ENCODE data around the gene OSTM1.

OSTM1 gene

DNA sequence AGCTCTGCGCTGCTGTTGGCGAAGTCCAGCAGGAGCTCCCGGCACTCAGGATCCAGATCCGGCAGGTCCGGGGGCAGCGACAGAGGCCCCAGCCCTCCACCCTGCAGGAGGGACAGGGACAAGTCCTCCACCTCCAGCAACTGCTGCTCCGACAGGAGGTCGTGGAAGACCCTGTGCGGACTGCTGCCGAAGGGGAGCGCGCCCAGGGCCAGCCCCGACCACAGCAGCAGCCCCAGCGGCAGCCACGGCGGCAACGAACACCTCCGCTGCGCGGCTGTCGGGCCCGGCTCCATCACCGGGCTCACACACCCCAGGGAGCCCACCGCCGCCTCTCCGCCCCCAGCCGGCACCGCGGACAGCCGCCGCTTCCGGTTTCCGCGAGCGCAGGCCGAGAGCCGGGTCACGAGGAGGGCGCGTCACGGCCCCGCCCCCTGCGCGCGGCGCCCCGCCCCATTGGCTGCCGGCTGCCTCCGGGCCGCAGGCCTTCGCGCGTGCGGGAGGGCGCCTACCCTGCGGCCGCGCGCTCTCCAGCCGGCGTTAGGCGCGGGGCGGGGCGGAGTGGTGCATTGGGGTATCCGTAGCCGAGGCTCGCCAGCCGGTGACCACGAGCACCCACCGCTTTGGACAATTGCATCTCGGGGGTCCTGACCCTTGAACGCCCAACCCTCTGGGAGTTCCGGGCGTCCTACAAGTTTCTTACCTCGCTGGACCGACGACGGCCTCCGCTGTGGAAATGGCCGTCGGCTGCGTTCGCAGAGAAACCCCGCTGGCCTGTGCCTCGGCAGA lies at the start of gene OSTM1:
TSS of gene OSTM1 (minus strand) at position 383 of the 786 bp plus-strand sequence. CDS start at position 293, 90 bp downstream.
- no peak for DNase-seq (ENCODE audit: low read depth, low spot score)

GRCh38 chr6:108123946-108124345 lies 49.4 kb upstream of the OSTM1 start:
- no peak for DNase-seq (ENCODE audit: low read depth, low spot score)

- no peak for DNase-seq (ENCODE audit: low read depth, low spot score)
These were observed 49.0 kb upstream of the OSTM1 start for GRCh38 chr6:108123481-108123929.

GRCh38 chr6:108121612-108122011 lies 47.1 kb upstream of the OSTM1 start:
- no peak for DNase-seq (ENCODE audit: low read depth, low spot score)

- DNase-seq (ENCODE audit: low read depth, low spot score), result no peak
These were observed 45.8 kb upstream of the OSTM1 start for GRCh38 chr6:108120311-108120710.

GRCh38 chr6:108119769-108120141 lies 45.2 kb upstream of the OSTM1 start:
- no peak for DNase-seq (ENCODE audit: low read depth, low spot score)

- no peak for DNase-seq (ENCODE audit: low read depth, low spot score)
These were observed 44.5 kb upstream of the OSTM1 start for GRCh38 chr6:108118810-108119768.

GRCh38 chr6:108118359-108118724 lies 43.8 kb upstream of the OSTM1 start:
- DNase-seq (ENCODE audit: low read depth, low spot score), result no peak

GRCh38 chr6:108117427-108118358 lies 43.2 kb upstream of the OSTM1 start:
- DNase-seq (ENCODE audit: low read depth, low spot score), result no peak

- DNase-seq (ENCODE audit: low read depth, low spot score), result no peak
These were observed 42.2 kb upstream of the OSTM1 start for GRCh38 chr6:108116546-108117426.

GRCh38 chr6:108115598-108116058 lies 41.1 kb upstream of the OSTM1 start:
- DNase-seq (ENCODE audit: low read depth, low spot score), result no peak

GRCh38 chr6:108114841-108115597 lies 40.5 kb upstream of the OSTM1 start:
- no peak for DNase-seq (ENCODE audit: low read depth, low spot score)

DNA sequence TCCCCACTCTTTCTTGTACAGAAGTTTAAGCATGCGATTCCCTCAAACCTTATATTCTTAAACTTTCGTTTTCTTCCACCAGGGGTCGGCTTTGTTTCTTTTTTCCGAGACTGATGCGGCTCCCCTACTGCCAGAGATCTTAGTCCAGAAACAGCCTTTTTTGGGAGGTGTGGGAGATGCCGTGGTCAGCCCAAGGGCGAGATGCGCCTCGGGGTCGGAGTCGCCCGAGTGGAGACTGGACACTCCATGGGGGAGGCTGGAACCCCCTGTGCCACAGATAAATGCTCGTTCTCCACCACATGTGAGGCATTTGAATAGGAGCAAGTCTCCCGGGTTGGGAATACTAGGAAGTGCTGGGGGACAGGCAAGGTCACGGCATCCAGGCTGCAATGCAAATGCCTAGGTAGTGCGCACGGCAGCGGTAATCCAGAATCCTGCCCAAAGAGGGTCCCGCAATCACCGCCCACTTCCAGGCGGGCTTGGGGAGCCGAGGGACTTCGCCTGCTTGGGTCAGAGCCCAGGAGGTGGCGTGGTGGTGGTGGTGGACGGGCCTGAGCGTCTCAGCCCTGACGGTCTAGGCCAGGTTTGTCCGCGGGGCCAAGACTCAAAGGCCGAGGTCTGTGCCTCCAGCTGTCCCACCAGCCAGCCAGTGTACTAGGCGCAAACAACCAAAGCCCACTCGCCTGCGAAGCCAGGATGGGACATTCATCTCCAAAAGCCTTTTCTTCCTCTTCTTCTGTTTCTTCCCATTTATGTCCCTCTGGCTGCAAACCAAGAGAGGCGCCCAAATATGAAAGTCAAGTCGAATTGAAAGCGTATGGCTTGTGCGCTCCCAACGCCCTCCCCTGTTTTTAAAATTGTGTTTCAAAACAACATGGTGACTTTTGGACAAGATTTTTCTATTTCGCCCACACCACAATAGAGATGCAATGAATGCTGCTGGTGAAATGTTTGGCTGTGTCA lies 39.3 kb upstream of the OSTM1 start:
- no peak for DNase-seq (ENCODE audit: low read depth, low spot score)

DNA sequence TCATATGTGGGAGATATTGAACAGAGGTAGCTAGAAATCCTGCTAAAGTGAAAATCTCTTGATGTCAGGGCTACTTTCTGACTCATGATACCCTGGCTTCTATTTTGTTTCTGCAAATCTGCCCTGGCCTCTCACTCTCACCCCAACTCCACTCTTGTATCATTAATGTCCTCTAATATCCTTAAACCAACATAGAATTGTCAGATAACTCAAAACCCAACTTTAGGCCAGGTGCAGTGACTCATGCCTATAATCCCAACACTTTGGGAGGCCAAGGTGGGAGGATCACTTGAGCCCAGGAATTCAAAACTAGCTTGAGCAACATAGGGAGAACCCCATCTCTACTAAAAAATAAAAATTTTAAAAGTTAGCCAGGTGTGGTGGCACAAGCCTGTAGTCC lies 33.8 kb upstream of the OSTM1 start:
- DNase-seq (ENCODE audit: low read depth, low spot score), result no peak

DNA sequence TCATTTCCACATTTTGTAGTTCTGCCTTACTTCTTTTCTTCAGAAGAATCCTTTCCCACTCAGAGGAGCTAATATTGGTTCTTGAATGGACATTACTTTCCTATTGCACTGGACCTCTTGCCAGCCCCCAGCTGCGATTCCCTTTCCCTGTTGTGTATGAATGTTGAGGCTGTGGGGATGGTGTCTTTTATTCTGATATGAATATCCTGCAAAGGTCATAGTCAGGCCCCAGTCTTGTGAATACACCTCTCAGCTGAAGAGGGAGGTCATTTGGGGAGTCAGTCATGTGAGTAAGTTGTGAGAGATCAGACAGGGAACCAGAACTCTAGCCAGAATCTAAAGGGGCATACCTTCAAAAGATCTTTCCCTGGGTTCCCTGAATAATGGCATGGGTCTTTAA lies 32.6 kb upstream of the OSTM1 start:
- DNase-seq (ENCODE audit: low read depth, low spot score), result no peak

DNA sequence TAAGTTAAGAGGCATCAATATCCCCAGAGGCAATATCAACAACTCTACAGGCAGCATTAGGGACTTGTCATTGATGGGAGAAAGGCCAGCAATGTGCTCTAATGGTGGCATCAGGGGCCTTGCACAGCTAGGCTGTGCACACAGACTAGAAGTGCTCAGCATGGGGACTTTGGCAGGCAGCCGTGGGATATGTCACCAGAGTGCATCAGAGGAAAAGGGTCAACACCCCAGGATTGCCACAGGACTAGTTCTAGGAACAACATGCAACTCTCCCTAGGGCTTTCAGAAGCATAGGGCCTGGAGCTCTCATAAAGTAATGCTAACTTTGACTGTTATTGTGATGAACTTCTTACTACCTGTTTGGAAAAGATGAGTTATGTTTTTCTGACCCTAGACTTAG lies 32.2 kb upstream of the OSTM1 start:
- DNase-seq (ENCODE audit: low read depth, low spot score), result no peak

GRCh38 chr6:108106261-108106660 lies 31.7 kb upstream of the OSTM1 start:
- no peak for DNase-seq (ENCODE audit: low read depth, low spot score)

DNA sequence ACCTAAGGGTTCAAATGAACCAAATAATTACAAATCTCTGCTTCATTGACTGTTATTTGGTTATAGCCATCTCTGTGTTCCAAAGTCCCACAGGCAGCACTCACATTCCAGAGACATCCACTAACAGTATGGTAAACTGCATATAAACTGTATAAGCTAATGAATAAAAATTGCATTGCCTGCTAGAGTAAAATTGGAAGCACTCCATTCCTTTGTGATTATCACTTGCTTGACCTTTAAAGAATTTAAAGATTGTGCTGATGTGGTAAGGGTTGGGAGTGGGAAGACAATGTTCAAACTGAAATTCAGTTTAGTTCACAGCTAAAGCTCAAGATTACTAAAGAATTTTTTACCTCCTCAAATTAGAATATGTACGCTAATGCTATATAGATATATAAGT lies 31.0 kb upstream of the OSTM1 start:
- DNase-seq (ENCODE audit: low read depth, low spot score), result no peak
